Stimulated activated CD8-positive, alpha-beta memory T cell treated with anti-CD3 and anti-CD28 coated beads, Interleukin-12 subunit alpha, Interleukin-12 subunit beta, amount 100 ng/mL, for 24 hours (primary cell): Measurements from ENCODE around the gene HHAT.

ENCODE experiments used
- DNase-seq: peaks from one replicate; pipeline ENCODE4 v3.0.0-alpha.2; 2020; ENCODE audit errors: extremely low read depth

Gene HHAT

GRCh38 chr1:210359255-210359654 is 30.6 kb downstream of the HHAT start:
- no peak for DNase-seq

DNA sequence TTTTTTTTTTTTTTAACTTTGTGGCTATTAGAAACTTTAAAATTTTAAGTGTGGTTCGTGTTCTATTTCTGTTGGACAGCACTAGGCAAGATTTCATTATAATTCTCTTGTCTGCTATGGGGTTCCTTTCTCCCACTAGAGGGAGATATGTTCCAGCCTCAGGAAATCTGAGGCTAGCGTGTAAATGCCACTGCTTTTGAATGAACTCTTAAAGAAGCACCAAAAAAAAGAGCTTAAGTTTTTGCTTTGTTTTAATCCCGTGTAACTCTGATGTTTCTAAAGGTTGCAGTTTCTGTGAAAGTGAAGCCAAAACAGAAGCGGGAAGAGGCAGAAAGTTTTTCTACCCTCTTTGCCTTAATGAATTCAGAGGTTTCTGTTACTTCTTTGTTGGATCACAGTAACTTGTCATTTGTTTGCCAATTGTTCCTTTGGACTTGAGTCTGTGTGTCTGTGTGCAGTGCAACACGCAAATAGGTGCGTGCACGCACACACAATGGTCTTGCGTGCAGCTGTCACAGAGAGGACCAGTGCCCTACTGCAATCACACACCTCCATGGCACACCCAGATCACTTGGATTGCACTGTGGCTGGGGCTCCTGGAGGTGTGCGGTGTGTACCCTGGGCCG is 32.3 kb downstream of the HHAT start:
- DNase-seq = no peak

- DNase-seq = no peak
Observed at GRCh38 chr1:210361665-210362064, 33.0 kb downstream of the HHAT start.

DNA sequence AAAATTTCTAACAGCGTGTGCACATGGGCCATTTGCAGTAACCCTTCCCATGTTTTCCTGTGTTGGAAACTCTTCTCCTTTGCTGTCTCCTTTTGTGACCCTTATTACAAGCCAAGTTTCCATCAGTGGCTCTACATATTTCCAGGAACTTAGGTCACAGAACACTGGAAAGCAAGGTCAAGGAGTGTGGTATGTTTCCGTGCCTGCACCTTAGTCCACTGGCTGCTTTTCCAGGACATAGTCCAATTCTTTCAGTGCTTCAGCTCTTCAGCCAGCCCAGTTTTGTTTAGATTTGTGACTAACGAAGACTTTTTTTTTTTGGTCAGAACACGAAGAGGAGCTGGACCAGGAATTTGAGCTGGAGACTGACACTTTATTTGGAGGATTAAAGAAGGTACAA is 33.8 kb downstream of the HHAT start:
- no peak for DNase-seq

GRCh38 chr1:210363119-210363518 is 34.4 kb downstream of the HHAT start:
- no peak for DNase-seq

GRCh38 chr1:210364479-210364878 is 35.8 kb downstream of the HHAT start:
- DNase-seq = no peak

- no peak for DNase-seq
Observed at GRCh38 chr1:210366767-210367166, 38.1 kb downstream of the HHAT start.

GRCh38 chr1:210367566-210367965 is 38.9 kb downstream of the HHAT start:
- DNase-seq = no peak

DNA sequence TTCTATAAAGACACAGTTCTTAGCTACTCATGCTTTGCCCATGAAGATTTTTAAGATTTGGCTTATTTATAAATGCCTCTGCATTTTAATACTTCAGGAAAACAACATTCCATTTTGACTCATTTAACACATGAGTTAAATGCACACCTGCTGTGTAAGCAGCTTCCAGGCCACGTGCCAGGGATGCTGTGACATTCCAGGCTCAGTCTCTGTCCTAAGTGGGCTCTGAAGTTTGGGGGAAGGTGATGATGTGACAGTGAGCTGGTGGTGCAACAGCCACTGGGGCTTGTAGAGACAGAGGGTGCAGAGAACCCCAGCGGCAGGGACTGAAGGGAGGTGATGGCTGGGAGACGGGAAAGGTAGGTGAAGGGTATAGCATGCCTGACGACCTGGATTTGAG is 40.7 kb downstream of the HHAT start:
- no peak for DNase-seq

DNA sequence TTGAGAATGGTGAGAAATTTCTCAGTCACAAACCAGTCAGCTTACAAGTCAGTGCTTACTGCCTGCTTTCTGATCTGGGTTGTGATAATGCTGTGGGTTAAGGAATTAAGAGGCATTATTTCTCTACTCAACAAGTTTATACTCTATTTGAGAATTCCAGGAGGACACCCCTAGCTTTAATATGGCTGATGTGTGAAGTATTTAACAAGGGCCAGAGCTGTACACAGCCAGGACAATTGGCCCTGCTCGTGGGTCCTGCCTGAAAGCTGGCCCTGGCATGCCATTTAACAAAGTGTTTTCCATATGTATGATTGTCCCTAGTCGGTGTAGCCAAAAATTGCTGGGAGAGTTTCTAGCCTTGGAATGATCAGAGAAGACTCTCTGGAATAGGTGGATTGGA is 43.2 kb downstream of the HHAT start:
- DNase-seq = no peak

- DNase-seq = no peak
Observed at GRCh38 chr1:210372491-210372890, 43.8 kb downstream of the HHAT start.

DNA sequence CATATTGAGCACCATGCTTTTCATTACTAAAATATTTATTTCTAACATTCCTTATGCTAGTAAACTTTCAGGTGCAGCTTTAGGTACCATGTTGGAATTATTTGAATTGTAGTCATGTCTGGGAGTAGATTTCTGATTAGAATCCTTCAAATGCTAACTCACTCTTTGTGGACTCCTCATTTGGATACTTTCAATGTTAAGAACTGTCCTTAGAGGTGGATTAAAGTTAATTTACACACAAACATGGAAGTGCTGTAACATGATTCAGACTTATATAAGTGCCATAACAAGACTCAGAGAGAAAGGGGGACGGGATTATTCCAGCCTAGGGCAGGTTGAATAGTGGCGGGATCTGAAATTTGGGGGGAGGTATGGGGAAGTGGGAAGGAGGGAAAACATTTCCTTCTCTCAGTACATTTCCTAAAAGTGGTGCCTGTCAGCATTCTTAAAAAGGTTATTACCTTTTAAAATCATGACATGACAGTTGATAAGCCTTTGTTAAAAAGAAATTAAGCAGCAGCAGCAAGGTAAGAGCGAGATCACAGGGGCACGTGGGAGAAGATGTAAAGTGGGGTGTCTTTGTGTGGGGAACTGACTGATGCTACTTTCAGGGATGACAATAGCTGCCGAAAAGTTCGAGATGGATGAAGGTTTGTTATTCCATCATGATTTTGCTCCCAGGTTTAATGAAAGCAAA is 44.4 kb downstream of the HHAT start:
- DNase-seq = no peak

GRCh38 chr1:210373628-210373877 is 44.9 kb downstream of the HHAT start:
- DNase-seq = no peak

- peak; percentile 37 for DNase-seq
Observed at GRCh38 chr1:210373878-210374599, 45.3 kb downstream of the HHAT start.

DNA sequence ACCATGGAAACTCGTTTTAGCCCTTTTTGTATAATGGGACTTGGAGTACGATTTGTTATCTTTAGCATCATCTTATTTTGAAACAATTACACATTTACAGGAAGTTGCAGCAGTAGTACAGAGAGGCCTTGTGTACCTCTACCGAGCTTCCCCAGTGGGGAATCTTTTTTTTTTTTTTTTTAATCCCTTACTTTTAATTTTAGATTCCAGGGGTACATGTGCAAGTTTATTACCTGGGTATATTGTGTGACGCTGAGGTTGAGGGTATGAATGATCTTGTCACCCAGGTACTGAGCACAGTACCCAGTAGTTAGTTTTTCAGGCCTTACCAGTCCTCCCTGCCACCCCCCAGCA is 45.9 kb downstream of the HHAT start:
- no peak for DNase-seq

DNA sequence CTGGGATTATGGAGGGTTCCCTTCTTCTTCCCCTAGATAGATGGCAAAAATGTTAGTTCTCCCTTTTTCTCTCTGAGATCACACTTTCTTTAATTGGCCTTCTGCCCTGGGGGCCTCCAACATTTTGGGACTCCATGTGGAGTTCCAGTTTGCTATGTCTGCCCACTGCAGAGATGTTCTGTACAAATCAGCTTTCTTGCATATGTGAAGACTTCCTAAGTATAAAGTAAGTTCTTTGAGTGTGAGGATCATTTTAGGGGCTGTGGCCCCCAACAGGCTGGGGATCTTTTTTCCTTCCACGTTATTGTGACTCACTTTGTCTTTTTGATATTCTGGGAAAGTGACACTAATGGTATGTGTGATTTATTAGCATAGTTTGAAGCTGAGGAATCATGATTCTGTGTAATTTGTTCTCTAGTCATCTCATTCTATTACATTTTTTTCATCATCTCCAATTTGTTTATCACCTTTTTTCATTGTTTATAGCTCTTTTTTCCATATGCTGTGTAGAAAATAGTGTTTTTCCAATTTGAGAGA is 48.2 kb downstream of the HHAT start:
- DNase-seq = no peak

GRCh38 chr1:210377731-210378333 is 49.1 kb downstream of the HHAT start:
- no peak for DNase-seq

DNA sequence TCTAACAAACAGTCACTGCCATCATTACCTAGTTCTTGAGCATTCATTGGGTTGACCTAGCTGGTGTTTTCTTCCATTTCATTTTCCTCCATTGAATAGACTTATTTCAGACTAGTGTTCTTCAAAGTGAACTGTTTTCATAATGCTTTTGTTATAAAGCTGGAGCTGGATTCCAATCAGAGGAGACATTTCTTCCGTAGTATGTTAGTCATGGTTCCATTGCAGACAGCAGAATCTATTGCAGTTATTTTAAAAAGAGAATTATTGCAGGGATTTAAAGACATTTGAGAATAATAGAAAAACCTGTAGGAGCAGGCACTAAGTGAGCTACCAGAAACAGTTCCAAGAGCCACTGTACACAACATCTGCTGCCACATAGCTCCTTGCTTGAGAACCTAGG is 50.0 kb downstream of the HHAT start:
- no peak for DNase-seq

DNA sequence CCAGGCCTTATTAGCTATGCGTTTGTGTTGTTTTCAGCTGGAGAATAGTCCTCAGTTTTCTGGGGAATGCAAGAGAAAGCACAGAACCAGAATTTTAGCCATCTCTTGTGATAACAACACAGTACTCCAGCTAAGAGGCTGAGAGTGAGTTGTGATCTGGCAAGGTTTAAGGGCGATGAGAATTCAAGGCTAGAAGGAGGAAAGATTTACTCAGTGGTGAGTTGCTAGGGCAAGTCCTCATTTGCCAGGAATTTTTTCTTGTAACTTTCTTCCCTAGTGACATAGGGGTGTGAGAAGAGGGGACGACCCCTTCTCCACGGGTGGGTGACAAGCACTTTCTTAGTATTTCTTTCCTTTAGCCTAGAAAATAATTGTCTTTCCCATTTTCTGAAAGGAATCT is 53.2 kb downstream of the HHAT start:
- no peak for DNase-seq

- no peak for DNase-seq
Observed at GRCh38 chr1:210384625-210385024, 55.9 kb downstream of the HHAT start.

DNA sequence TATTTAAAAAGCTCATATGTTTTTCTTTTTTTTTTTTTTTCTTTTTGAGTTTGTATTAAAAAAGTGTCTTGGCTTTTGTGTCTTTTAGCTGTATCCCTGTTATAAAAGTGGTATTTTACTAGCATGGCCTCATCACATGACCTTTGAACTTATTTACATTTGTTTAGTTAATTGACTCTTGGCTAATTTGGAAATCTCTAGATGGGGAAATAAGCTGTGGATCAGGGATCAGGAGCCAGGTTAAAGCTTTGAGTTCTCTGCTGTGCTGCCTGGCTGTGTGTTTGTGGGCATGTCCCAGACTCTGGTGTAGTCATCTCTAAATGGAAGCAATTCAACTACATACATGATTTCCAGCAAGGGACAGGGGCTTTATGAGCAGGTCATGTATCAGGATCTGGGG is 56.5 kb downstream of the HHAT start:
- no peak for DNase-seq

DNA sequence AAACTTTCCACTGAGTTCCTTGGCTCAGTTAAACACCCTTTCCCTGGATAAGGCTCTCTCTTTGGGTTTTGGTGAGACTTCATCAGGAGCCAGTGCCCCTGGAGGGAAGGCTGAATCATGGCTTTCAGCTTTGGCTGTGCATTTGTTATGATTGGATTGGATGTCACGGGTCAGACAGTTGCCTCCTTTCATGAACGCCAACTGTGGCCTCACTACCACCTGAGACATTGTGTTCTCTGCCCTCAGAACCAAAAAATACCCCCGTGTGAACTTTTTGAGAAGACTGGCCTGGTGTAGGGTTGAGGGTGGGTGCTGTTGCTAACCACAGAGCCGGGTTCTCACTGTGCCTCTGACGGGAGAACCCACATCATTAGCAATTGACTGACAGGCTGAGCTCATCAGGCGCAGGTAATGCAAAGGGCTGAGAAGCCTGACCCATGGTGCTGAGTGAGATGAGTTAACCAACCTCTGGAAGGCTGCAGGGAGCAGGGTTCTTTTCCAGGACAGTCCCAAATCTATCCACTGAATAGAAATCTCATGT is 65.6 kb downstream of the HHAT start:
- no peak for DNase-seq

DNA sequence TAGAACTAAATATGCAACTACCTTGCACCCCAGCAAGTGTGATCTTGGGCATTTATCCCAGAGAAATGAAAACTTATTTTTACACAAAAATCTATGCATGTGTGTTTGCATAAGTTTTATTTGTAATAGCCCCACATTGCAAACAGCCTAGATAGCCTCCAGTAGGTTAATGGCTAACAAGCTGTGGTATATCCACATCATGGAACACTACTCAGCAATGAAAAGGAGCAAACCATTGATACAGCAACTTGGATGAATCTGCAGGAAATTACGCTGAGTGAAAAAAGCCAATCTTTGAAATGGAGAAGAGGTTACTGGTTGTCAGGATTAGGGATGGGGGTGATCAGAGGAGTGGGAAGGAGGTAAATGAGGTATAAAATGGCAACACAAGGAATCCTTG is 67.8 kb downstream of the HHAT start:
- no peak for DNase-seq
